DLD1 (cell line): ENCODE measurements around the gene INO80D.
"Not testable (repeated sequence)": the region's sequence is repeated elsewhere in the genome, so short reads cannot be mapped to it uniquely, and the experiment has no call there.

Source experiments
- in situ Hi-C: cut with HindIII; loops from 2 replicates; pipeline ENCODE4 v1.10.0; 2017; ENCODE audit warnings: low sequenced_read_pairs

INO80D gene

DNA sequence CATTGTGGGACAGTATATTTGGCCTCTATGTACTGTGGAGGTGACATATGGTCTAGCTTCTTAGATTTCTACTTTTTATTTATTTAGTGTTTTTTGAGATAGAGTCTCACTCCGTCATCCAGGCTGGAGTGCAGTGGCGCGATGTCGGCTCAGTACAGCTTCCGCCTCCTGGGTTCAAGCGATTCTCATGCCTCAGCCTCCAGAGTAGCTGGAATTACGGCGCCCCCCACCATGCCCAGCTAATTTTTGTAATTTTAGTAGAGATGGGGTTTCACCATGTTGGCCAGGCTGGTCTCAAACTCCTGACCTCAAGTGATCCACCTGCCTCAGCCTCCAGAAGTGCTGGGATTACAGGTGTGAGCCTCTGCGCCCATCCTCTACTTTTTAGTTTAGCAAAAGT is 99.6 kb downstream of the INO80D start:
- in situ Hi-C loops = not testable (repeated sequence)

GRCh38 chr2:205984381-205984780 is 101.6 kb downstream of the INO80D start:
- in situ Hi-C loops = no loop called here

DNA sequence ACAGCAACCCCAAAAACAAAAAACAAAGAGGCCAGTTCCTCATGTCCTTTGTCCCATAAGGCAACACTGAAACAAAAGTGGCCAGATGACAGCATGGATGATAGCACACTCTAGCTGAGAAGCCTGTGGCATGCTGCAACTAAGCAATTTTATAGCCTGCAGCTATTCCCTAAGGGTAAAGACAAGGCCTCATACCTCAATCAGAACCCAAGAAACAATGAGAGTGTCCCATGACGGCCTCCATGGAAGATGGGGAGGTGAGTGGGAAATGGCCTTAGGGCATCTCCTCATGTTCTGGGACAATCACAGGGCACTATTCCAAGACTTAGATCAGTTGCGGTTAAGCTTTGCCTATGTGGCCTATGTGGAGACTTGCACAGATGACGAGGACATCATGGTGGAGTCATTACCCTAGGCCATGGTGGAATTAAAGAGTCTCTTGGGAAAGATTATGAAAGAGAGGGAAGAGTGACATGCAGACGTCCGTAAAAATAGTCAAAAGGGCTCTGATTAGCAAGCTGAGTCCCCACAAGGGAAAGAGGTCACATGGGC is 103.1 kb downstream of the INO80D start:
- in situ Hi-C loops = no loop called here

GRCh38 chr2:205978728-205979127 is 107.2 kb downstream of the INO80D start:
- in situ Hi-C loops = not testable (repeated sequence)

DNA sequence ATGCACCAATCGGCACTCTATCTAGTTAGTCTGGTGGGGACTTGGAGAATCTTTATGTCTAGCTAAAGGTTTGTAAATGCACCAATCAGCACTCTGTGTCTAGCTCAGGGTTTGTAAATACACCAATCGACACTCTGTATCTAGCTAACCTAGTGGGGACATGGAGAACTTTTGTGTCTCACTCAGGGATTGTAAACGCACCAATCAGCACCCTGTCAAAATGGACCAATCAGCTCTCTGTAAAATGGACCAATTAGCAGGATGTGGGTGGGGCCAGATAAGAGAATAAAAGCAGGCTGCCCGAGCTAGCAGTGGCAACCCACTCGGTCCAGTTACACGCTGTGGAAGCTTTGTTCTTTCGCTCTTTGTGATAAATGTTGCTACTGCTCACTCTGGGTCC is 108.3 kb downstream of the INO80D start:
- in situ Hi-C loops = not testable (repeated sequence)

DNA sequence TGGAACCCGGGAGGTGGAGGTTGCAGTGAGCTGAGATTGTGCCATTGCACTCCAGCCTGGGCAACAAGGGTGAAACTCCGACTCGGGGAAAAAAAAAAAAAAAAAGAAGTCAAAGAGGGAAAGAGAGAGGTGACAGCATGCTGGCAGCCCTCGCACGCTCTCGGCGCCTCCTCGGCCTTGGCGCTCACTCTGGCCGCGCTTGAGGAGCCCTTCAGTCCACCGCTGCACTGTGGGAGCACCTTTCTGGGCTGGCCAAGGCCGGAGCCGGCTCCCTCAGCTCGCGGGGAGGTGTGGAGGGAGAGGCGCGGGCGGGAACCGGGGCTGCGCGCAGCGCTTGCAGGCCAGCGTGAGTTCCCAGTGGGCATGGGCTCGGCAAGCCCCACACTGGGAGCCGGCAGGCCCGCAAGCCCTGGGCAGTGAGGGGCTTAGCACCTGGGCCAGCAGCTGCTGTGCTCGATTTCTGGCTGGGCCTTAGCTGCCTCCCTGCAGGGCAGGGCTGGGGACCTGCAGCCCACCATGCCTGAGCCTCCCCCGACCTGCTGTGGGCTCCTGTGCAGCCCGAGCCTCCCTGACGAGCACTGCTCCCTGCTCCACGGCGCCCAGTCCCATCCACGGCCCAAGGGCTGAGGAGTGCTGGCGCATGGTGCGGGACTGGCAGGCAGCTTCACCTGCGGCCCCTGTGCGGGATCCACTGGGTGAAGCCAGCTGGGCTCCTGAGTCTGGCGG is 108.9 kb downstream of the INO80D start:
- in situ Hi-C loops = not testable (repeated sequence)

- in situ Hi-C loops = no loop called here
Measured at GRCh38 chr2:205976120-205976814, 109.7 kb downstream of the INO80D start.

DNA sequence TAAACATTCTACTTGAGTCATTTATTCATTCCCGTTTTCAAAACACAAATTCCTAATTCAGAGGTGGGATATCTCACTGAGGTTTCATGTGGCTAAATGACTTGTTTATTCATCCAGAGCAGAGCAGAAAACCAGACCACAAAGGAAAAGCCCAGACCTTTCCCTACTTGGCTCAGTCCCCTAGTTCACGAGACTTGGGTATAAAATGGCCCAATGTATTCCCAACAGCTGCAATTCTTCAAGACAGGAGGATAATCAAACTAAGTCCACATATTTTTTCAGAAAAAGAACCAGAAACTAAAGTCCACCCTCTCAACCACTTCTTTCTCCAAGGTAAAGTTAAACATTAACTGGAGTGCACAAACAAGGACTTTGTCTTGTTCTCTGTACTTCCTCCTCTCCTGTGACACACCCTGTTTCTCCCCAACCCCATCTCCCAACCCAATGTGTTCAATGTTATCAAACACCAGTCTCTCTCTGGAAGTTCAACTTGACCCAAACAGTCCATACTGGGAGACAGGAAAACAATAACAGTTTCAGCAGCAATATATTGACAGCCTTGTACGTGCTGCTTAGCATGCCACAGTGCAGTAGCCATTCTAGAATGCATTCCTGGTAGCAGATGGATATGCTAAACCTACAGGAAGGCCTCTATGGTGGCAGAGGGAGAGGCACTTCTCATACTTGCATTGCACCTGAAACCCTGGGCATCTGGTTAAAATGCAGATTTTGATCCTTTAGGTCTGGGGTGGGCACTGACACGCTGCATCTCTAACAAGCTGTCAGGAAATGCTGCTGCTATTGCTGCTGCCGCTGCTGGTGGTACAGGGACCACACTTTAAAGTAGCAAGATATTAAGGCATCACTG is 110.7 kb downstream of the INO80D start:
- in situ Hi-C loops = no loop called here

DNA sequence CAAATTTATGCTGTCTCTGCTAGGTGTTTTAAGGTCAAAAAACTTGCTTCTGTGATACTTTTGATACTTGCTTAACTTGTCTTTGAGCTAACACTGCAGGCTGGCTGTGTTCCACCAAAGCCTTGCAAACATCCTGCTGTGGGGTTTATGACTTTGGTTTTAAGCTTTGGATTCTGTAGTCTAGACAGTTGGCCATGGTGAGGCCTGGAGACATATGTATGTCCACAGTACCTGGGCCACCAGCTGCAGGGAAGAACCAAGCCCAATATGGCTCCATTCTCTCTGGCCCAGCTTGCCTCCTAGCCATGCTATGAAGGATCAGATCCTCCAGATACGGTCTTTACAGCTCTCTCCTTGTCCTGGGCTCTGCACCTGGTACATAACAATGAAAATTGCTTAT is 113.9 kb downstream of the INO80D start:
- in situ Hi-C loops = no loop called here

DNA sequence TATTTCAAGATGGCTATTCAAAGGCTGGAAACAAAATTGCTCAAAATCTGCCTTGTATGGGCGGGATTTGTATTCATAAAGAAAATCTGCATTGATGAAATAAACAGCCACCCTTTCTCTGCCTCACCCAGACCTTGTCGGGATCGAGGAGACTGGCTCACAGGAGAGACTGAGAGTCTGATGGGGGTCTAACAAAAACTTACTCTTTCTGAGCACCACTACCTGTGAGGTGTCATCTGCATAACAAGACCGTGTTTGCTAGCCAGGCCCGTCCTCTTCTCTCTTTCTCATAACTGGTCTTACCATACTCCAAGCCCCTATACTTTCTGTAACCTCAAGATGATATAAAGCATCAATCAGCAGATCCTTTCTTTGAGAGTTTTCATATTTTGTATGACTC is 115.6 kb downstream of the INO80D start:
- in situ Hi-C loops = no loop called here

DNA sequence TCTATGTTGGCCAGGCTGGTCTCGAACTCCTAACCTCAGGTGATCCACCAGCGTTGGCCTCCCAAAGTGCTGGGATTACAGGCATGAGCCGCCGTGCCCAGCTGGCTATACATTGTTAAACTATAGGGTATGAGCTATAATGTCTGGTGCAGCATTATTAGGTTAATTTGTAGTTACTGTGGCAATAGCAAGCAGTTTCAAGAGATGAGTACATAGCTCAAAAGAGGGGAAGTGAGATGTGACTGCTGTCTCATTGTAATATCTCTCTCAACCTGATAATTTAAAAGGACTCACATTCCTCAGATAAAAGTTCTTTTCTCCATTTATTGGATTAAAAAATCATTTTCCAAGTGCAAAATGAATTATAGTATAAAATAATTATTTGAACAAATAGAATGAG is 116.4 kb downstream of the INO80D start:
- in situ Hi-C loops = no loop called here

- in situ Hi-C loops = no loop called here
Measured at GRCh38 chr2:205967391-205968075, 118.4 kb downstream of the INO80D start.

DNA sequence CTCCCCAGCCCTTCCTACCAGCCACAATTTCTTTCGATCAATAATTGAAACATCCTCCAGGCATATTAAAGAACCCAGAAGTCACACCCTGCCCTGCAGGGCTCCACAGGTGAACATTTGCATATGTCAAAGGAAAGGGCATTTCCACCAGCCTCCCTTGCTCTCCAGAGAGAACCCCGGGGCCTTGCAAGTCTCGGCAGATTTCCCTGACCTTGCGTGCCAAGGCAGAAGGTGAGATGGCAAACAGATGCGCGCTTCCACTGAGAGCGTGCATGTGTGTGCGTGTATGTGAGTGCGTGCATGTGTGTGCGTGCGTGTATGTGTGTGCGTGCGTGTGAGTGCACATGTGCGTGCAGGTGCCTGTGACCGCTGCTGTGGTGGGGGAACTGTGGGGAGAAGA is 120.3 kb downstream of the INO80D start:
- in situ Hi-C loops = no loop called here

DNA sequence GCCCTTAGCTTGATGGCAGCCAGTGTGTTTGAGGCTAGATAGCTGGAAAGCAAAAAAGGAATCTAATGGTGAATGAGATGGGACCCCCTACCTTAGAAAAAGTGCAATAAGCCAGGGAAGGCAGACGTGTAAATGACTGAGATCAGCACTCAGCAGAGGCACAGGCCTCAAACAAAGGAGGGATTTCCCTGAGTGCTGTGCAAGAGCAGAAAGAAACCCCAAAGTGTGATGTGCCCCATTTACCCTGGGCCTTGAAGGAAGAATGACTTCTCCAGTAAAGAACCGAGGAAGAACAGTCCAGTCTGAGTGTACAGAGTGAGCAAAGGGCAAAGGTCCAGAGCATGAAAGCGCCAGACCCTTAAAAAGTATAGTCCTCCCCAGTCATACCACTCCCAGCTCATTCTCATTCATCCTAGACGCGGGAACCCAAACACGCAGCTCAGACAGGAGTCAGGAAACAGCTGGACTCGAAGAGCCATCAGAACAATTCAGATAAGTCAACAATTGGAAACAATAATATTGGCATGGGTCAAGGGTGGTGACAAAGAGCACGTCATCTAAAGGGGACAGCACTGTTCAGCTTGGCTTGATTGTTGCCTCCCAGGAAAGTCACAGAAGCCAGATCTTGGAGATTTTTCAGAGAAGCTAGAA is 121.7 kb downstream of the INO80D start:
- in situ Hi-C loops = no loop called here

- in situ Hi-C loops = no loop called here
Measured at GRCh38 chr2:205959521-205959920, 126.5 kb downstream of the INO80D start.

DNA sequence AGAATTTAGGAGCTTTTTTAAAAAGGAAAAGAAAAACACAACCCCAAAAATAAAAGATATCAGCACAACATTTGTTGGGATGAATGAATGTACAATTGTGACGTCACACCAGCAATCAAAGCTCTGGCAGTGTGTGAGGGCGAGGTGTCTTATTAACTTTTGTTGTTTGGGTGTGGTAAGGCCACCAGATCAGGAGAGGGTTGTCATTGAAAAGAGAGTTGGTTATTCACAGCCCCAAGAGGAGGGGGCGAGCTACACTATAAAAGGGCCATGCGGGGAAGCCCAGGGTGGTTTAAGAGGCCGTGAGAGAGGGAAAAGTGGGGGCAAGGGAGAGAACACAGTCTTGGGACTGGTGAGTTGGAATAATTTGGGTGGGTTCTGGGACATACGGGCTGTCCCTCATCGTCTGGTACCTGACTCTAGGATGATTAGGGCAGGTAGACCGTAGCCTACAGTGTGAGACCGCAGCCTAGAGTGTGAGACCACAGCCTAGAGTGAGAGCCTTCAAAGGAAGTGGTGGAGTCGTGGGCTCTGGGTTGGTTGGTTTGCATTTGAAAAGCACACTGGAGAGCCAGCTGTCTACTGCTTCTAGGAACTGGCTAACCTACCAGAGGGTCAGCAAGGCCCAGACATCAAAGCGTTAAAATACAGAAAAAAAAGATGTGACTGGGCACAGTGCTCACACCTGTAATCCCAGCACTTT is 128.4 kb downstream of the INO80D start:
- in situ Hi-C loops = no loop called here

DNA sequence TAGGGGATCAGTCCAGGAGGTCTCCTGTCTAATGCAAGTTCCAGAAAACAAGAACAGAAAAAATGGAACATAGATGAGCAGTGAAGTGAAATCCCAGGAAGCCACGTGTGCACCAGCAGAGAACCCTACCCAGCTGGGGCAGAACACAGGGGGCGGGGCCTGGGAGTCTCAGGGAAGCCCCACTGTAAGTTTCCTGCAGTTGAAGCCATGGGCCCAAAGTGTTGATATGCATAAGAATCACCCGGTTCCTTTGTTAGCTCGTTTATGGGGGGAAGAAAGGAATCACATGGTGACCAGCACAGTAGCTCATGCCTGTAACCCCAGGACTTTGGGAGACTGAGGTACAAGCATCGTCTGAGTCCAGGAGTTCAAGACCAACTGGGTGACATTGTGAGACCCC is 131.3 kb downstream of the INO80D start:
- in situ Hi-C loops = no loop called here

- in situ Hi-C loops = no loop called here
Measured at GRCh38 chr2:205952282-205952681, 133.7 kb downstream of the INO80D start.

- in situ Hi-C loops = no loop called here
Measured at GRCh38 chr2:205948883-205949282, 137.1 kb downstream of the INO80D start.

GRCh38 chr2:205948496-205948837 is 137.5 kb downstream of the INO80D start:
- in situ Hi-C loops = no loop called here
